Measurements from ENCODE around the gene DNAH5.

The DNAH5 gene

DNA sequence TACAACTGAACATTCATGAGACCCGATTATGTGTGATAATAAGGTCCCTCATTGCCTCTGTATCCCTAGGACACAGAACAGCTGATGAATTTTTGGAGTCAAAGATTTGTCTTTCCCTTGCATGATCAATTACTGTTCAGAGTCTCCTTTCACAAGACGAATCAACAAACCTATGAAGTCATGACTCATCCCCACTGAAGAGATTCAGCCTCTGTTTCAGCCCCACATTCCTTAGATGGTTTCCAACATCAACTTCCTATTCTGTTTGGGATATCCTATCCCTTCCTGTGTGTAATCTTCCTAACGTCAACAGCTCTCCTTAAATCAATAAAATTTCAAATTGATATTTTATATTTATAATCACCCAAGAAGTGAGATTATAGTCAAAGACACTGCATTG is 199.0 kb downstream of the DNAH5 start:
- no peak overlapping the region for H3K4me2 ChIP-seq
- H3K9ac ChIP-seq, result no peak overlapping the region
- no peaks in the 10 kb centered on the region for H3K79me2 ChIP-seq (ENCODE audit: insufficient read depth, low read depth)
- no peaks in the 10 kb centered on the region for H3K36me3 ChIP-seq (ENCODE audit: insufficient read depth)
- TF ChIP-seq, protein P1, sequence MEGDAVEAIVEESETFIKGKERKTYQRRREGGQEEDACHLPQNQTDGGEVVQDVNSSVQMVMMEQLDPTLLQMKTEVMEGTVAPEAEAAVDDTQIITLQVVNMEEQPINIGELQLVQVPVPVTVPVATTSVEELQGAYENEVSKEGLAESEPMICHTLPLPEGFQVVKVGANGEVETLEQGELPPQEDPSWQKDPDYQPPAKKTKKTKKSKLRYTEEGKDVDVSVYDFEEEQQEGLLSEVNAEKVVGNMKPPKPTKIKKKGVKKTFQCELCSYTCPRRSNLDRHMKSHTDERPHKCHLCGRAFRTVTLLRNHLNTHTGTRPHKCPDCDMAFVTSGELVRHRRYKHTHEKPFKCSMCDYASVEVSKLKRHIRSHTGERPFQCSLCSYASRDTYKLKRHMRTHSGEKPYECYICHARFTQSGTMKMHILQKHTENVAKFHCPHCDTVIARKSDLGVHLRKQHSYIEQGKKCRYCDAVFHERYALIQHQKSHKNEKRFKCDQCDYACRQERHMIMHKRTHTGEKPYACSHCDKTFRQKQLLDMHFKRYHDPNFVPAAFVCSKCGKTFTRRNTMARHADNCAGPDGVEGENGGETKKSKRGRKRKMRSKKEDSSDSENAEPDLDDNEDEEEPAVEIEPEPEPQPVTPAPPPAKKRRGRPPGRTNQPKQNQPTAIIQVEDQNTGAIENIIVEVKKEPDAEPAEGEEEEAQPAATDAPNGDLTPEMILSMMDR (conservative IDR thresholded peaks at IDR 0.05; ENCODE audit: low read depth, low read length), result no peak
- H3K27me3 ChIP-seq (ENCODE audit: insufficient read depth, low read depth), result no peaks in the 10 kb centered on the region
- H3K4me3 ChIP-seq (IDR thresholded peaks at IDR 0.05; ENCODE audit: insufficient read depth, low read depth, low read length), result no peak overlapping the region
- no peak overlapping the region for H2AFZ ChIP-seq (ENCODE audit: low read depth)
- H3K27ac ChIP-seq, result no peak overlapping the region
- no peaks in the 10 kb centered on the region for H4K20me1 ChIP-seq (ENCODE audit: insufficient read depth)
- no peaks in the 10 kb centered on the region for H3K4me1 ChIP-seq (ENCODE audit: low read depth, poor library complexity, severe bottlenecking)

DNA sequence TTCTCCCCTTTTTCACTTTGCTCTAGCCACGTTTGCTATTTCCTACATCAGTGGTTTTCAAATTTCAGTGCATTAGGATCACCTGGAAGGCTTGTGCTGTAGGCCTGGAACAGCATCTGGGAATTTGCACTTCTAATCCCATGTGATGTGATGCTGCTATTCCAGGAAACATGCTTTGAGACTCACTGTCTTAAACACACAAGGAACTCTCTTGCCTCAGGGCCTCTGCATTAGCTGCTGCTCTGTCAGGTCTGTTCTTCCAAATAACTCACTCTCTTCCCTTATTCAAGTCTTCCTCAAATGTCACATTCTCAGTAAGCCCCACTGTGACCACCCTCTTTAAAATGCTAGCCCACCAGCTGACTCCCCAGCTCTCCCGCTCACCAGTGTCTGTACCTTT is 204.0 kb downstream of the DNAH5 start:
- H2AFZ ChIP-seq (ENCODE audit: low read depth), result no peak overlapping the region
- no peaks in the 10 kb centered on the region for H3K79me2 ChIP-seq (ENCODE audit: insufficient read depth, low read depth)
- no peaks in the 10 kb centered on the region for H4K20me1 ChIP-seq (ENCODE audit: insufficient read depth)
- H3K4me1 ChIP-seq (ENCODE audit: low read depth, poor library complexity, severe bottlenecking), result no peaks in the 10 kb centered on the region
- TF ChIP-seq, protein P1 (conservative IDR thresholded peaks at IDR 0.05; ENCODE audit: low read depth, low read length), result no peak
- H3K27me3 ChIP-seq (ENCODE audit: insufficient read depth, low read depth), result no peaks in the 10 kb centered on the region
- no peaks in the 10 kb centered on the region for H3K36me3 ChIP-seq (ENCODE audit: insufficient read depth)
- H3K27ac ChIP-seq, result no peak overlapping the region
- no peak overlapping the region for H3K9ac ChIP-seq
- H3K4me3 ChIP-seq (IDR thresholded peaks at IDR 0.05; ENCODE audit: insufficient read depth, low read depth, low read length), result no peak overlapping the region
- H3K4me2 ChIP-seq, result no peak overlapping the region

DNA sequence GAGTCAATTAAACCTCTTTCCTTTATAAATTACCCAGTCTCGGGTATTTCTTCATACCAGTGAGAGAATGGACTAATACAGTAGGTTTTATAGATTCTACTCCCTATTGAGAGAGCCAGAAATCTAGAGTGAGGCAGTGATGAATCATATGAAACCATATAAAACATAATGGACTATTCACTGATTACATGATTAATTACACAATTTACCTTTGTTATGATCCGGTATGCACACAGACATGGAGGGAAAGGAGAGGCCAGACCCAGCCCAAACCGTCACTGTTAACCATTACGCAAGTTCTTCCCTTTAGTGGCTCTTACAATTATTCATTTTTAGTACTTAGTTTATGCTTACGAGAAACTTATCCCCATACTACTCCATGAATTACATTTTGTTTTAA is 205.0 kb downstream of the DNAH5 start:
- H3K4me3 ChIP-seq (IDR thresholded peaks at IDR 0.05; ENCODE audit: insufficient read depth, low read depth, low read length), result no peak overlapping the region
- no peaks in the 10 kb centered on the region for H3K79me2 ChIP-seq (ENCODE audit: insufficient read depth, low read depth)
- H3K4me1 ChIP-seq (ENCODE audit: low read depth, poor library complexity, severe bottlenecking), result no peaks in the 10 kb centered on the region
- H3K36me3 ChIP-seq (ENCODE audit: insufficient read depth), result no peaks in the 10 kb centered on the region
- H3K9ac ChIP-seq, result no peak overlapping the region
- no peaks in the 10 kb centered on the region for H4K20me1 ChIP-seq (ENCODE audit: insufficient read depth)
- H2AFZ ChIP-seq (ENCODE audit: low read depth), result no peak overlapping the region
- H3K27ac ChIP-seq, result no peak overlapping the region
- no peaks in the 10 kb centered on the region for H3K27me3 ChIP-seq (ENCODE audit: insufficient read depth, low read depth)
- H3K4me2 ChIP-seq, result no peak overlapping the region
- TF ChIP-seq, protein P1 (conservative IDR thresholded peaks at IDR 0.05; ENCODE audit: low read depth, low read length), result no peak

DNA sequence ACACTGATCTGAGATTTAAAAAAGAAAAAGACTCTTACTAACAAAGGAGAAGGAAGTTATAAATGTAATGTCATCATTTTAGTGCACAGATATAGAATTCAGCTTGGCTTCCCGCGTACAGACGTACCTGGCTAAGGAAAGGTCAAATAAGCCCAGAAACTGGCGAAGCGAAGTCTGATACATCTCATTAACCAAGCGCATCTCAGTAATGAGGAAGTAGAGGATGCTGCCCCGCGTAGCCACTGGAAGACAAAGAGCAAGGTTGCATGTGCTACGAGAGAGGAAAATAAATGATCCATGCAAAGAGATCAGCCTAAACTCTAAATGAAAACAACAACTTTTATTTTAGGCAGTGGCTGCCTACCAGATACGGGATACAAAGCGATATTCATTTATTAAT is 208.8 kb downstream of the DNAH5 start:
- H3K4me2 ChIP-seq, result no peak overlapping the region
- H3K9ac ChIP-seq, result no peak overlapping the region
- H3K27ac ChIP-seq, result no peak overlapping the region
- no peaks in the 10 kb centered on the region for H3K36me3 ChIP-seq (ENCODE audit: insufficient read depth)
- TF ChIP-seq, protein P1 (conservative IDR thresholded peaks at IDR 0.05; ENCODE audit: low read depth, low read length), result no peak
- no peaks in the 10 kb centered on the region for H3K27me3 ChIP-seq (ENCODE audit: insufficient read depth, low read depth)
- H3K4me3 ChIP-seq (IDR thresholded peaks at IDR 0.05; ENCODE audit: insufficient read depth, low read depth, low read length), result no peak overlapping the region
- H3K79me2 ChIP-seq (ENCODE audit: insufficient read depth, low read depth), result no peaks in the 10 kb centered on the region
- H2AFZ ChIP-seq (ENCODE audit: low read depth), result no peak overlapping the region
- H4K20me1 ChIP-seq (ENCODE audit: insufficient read depth), result no peaks in the 10 kb centered on the region
- no peaks in the 10 kb centered on the region for H3K4me1 ChIP-seq (ENCODE audit: low read depth, poor library complexity, severe bottlenecking)
